ENCODE results near the gene RAB24. TPM values are rescaled to one million over a fixed set of nuclear protein-coding genes. Genes with fewer than 3 reads are reported as not detected.

RAB24 gene
- total RNA-seq, 4 donors from 2014 or later = 52.2 to 98.5 (median 73.7) TPM

GRCh38 chr5:177300951-177301350, 2.6 kb downstream of the RAB24 start:
- intact Hi-C loops (cut with DNase I; ENCODE audit: low total_unique reads) = loop anchor here (10.0 kb wide), 1 partner anchor 186 kb away; no protein-coding TSS in a partner anchor
- no peak overlapping the region for H3K4me3 ChIP-seq (ENCODE audit: low read depth, poor library complexity, severe bottlenecking)
- WGBS, 2 donors = 79 to 89% methylated on average over 2 of the region's 2 CpGs
- DNase-seq (ENCODE audit: low spot score in 2 of 2) = no peak
- TF ChIP-seq CTCF (IDR thresholded peaks at IDR 0.05) = no peak
- no peak for TF ChIP-seq POLR2A (IDR thresholded peaks at IDR 0.05)

GRCh38 chr5:177300236-177300880, 3.2 kb downstream of the RAB24 start:
- WGBS, 2 donors = 14 to 30% methylated on average over 4 of the region's 4 CpGs
- H3K4me3 ChIP-seq (ENCODE audit: low read depth, poor library complexity, severe bottlenecking) = no peak overlapping the region
- intact Hi-C loops (cut with DNase I; ENCODE audit: low total_unique reads) = loop anchor here (10.0 kb wide), 1 partner anchor 186 kb away; no protein-coding TSS in a partner anchor
- peak in 1 of 2 donors; percentile 59 for DNase-seq (ENCODE audit: low spot score in 2 of 2)
- TF ChIP-seq POLR2A (IDR thresholded peaks at IDR 0.05) (no peak), CTCF (IDR thresholded peaks at IDR 0.05) (no peak)

- WGBS, 2 donors = 69 to 80% methylated on average over 9 of the region's 9 CpGs
- intact Hi-C loops (cut with DNase I; ENCODE audit: low total_unique reads) = loop anchor here (10.0 kb wide), 1 partner anchor 185 kb away; no protein-coding TSS in a partner anchor
- TF ChIP-seq POLR2A (IDR thresholded peaks at IDR 0.05) = no peak
- TF ChIP-seq CTCF (IDR thresholded peaks at IDR 0.05) = no peak
These were observed 3.8 kb downstream of the RAB24 start for GRCh38 chr5:177299697-177300096.

GRCh38 chr5:177297922-177298321, 5.6 kb downstream of the RAB24 start:
- H3K4me3 ChIP-seq (ENCODE audit: low read depth, poor library complexity, severe bottlenecking) = no peak overlapping the region
- DNase-seq (ENCODE audit: low spot score in 2 of 2) = no peak
- no peak for TF ChIP-seq CTCF (IDR thresholded peaks at IDR 0.05)
- TF ChIP-seq POLR2A (IDR thresholded peaks at IDR 0.05) = no peak
- intact Hi-C loops (cut with DNase I; ENCODE audit: low total_unique reads) = no loop called here
- WGBS, 2 donors = 84 to 97% methylated on average over 2 of the region's 2 CpGs

More at GRCh38 chr5:177299697-177300096, 3.8 kb downstream of the RAB24 start:
- H3K4me3 ChIP-seq (ENCODE audit: low read depth, poor library complexity, severe bottlenecking) = no peak overlapping the region
- no peak for DNase-seq (ENCODE audit: low spot score in 2 of 2)

- DNase-seq (ENCODE audit: low spot score in 2 of 2) = peak in 1 of 2 donors; percentile 74
- intact Hi-C loops (cut with DNase I; ENCODE audit: low total_unique reads) = no loop called here
These were observed 6.9 kb downstream of the RAB24 start for GRCh38 chr5:177296581-177296980.

More at GRCh38 chr5:177296581-177296980, 6.9 kb downstream of the RAB24 start:
- no peak overlapping the region for H3K4me3 ChIP-seq (ENCODE audit: low read depth, poor library complexity, severe bottlenecking)
- WGBS, 2 donors = 49 to 58% methylated on average over 4 of the region's 4 CpGs
- TF ChIP-seq POLR2A (IDR thresholded peaks at IDR 0.05) (no peak), CTCF (IDR thresholded peaks at IDR 0.05) (no peak)
